Suprapubic skin (tissue), 4 donors: Measurements from ENCODE around the gene NFX1.

Experiments used
- POLR2A ChIP-seq, 2 donors: fragments of 450-650 bp; IDR thresholded peaks; one replicate each; pipeline ENCODE4 v1.6.1; 2017; ENCODE audit warnings: antibody characterized with exemption in 2 of 2, mild to moderate bottlenecking in 2 of 2, moderate library complexity in 2 of 2
- POLR2AphosphoS5 ChIP-seq, 3 donors: sonication (generic); formaldehyde crosslinking; IDR thresholded peaks; one replicate each; pipeline ENCODE4 v1.6.1; 2017; ENCODE audit warnings: antibody characterized with exemption in 3 of 3
- TF ChIP-seq, protein P1 (sequence below), 2 donors: fragments of 200-600 bp in 1 of 2; fragments of 450-650 bp in 1 of 2; sonication (generic) in 1 of 2; IDR thresholded peaks; one replicate each; pipeline ENCODE4 v1.5.1; 2016 to 2019; ENCODE audit warnings: antibody characterized with exemption in 2 of 2, mild to moderate bottlenecking in 1 of 2, moderate library complexity in 1 of 2

DNA sequence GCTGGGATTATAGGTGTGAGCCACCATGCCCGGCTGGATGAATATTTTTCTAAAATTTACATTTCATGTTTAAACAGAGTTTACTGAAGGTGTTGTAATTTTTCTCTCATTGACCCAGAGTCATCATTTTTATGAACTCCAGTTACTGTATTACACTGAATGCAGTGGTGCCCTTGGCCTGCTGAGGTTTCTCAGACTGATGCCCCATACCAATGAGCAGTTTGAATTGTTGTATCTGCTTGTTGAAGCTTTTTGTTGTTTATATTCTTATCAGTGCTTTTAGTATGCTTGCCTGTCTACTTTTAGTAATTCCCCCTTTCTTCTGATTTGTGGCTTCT is 29.9 kb downstream of the NFX1 start:
- TF ChIP-seq, protein P1, sequence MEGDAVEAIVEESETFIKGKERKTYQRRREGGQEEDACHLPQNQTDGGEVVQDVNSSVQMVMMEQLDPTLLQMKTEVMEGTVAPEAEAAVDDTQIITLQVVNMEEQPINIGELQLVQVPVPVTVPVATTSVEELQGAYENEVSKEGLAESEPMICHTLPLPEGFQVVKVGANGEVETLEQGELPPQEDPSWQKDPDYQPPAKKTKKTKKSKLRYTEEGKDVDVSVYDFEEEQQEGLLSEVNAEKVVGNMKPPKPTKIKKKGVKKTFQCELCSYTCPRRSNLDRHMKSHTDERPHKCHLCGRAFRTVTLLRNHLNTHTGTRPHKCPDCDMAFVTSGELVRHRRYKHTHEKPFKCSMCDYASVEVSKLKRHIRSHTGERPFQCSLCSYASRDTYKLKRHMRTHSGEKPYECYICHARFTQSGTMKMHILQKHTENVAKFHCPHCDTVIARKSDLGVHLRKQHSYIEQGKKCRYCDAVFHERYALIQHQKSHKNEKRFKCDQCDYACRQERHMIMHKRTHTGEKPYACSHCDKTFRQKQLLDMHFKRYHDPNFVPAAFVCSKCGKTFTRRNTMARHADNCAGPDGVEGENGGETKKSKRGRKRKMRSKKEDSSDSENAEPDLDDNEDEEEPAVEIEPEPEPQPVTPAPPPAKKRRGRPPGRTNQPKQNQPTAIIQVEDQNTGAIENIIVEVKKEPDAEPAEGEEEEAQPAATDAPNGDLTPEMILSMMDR (IDR thresholded peaks at IDR 0.05): no peak
- TF ChIP-seq POLR2AphosphoS5 (IDR thresholded peaks at IDR 0.05) (no peak), POLR2A (IDR thresholded peaks at IDR 0.05) (no peak)
